Neural crest cell (in vitro differentiated cells): ENCODE measurements around the gene HAUS2. TPM values are rescaled to one million over a fixed set of nuclear protein-coding genes. Genes with fewer than 3 reads are reported as not detected.

Experiments used
- DNase-seq: peaks from one replicate; pipeline ENCODE4 v3.0.0; 2021; ENCODE audit warnings: low read depth, mixed read lengths, low spot score
- H3K27ac Mint-ChIP-seq: one replicate; pipeline ENCODE4 v1.8.0; 2021; ENCODE audit warnings: mild to moderate bottlenecking, mixed read lengths; ENCODE audit not compliant: unreplicated experiment
- H3K27me3 Mint-ChIP-seq: 2 replicates; pipeline ENCODE4 v1.8.0; 2021; ENCODE audit warnings: low read depth, mild to moderate bottlenecking, mixed read lengths
- H3K36me3 Mint-ChIP-seq: 2 replicates; pipeline ENCODE4 v1.8.0; 2021; ENCODE audit warnings: low read depth, mild to moderate bottlenecking, mixed read lengths
- H3K4me1 Mint-ChIP-seq: 2 replicates; pipeline ENCODE4 v1.8.0; 2021; ENCODE audit warnings: mixed read lengths
- H3K4me3 Mint-ChIP-seq: one replicate; pipeline ENCODE4 v1.8.0; 2021; ENCODE audit warnings: mild to moderate bottlenecking, mixed read lengths
- H3K9me3 Mint-ChIP-seq: 2 replicates; pipeline ENCODE4 v1.8.0; 2021; ENCODE audit warnings: mixed read lengths
- CTCF ChIP-seq: fragments of 200-600 bp; sonication (generic); conservative IDR thresholded peaks from 2 replicates; pipeline ENCODE4 v1.5.0; 2021; ENCODE audit warnings: antibody characterized with exemption, mild to moderate bottlenecking
- total RNA-seq: library from RNA; stranded (reverse); gene quantifications from 2 replicates; pipeline ENCODE4 v1.2.1, GENCODE V29; 2021

HAUS2 gene
- total RNA-seq, 1 donor from 2014 or later = 34.7 TPM

GRCh38 chr15:42528970-42529369, 19.7 kb upstream of the HAUS2 start:
- Mint-ChIP-seq H3K4me1 (no peaks in the 10 kb centered on the region), H3K36me3 (peaks cover 10% of the 10 kb centered on the region)

GRCh38 chr15:42533246-42533645, 15.4 kb upstream of the HAUS2 start:
- H3K9me3 Mint-ChIP-seq = no peaks in the 10 kb centered on the region
- DNase-seq = no peak
- no peak for TF ChIP-seq CTCF
- H3K4me3 Mint-ChIP-seq = no peak overlapping the region
- no peak overlapping the region for H3K27ac Mint-ChIP-seq
- H3K4me1 Mint-ChIP-seq = no peaks in the 10 kb centered on the region
- H3K36me3 Mint-ChIP-seq = peaks cover 12% of the 10 kb centered on the region
- no peaks in the 10 kb centered on the region for H3K27me3 Mint-ChIP-seq

More at GRCh38 chr15:42528970-42529369, 19.7 kb upstream of the HAUS2 start:
- Mint-ChIP-seq H3K9me3 (no peaks in the 10 kb centered on the region), H3K27me3 (no peaks in the 10 kb centered on the region), H3K27ac (no peak overlapping the region), H3K4me3 (no peak overlapping the region)
- no peak for TF ChIP-seq CTCF
- no peak for DNase-seq

- Mint-ChIP-seq H3K4me1 (peaks cover 27% of the 10 kb centered on the region), H3K27me3 (no peaks in the 10 kb centered on the region), H3K36me3 (no peaks in the 10 kb centered on the region), H3K4me3 (no peak overlapping the region), H3K27ac (no peak overlapping the region), H3K9me3 (no peaks in the 10 kb centered on the region)
- DNase-seq = no peak
- no peak for TF ChIP-seq CTCF
Observed at GRCh38 chr15:42544853-42545629, 3.6 kb upstream of the HAUS2 start.

- Mint-ChIP-seq H3K27ac (peak overlapping the region; percentile 94), H3K9me3 (no peaks in the 10 kb centered on the region), H3K4me3 (peak overlapping the region; percentile 96), H3K36me3 (no peaks in the 10 kb centered on the region), H3K27me3 (no peaks in the 10 kb centered on the region), H3K4me1 (peaks cover 28% of the 10 kb centered on the region)
- TF ChIP-seq CTCF = no peak
- no peak for DNase-seq
Observed at GRCh38 chr15:42547918-42548248, 755 bp upstream of the HAUS2 start.

GRCh38 chr15:42549032-42549491, 424 bp downstream of the HAUS2 start:
- Mint-ChIP-seq H3K4me1 (peaks cover 28% of the 10 kb centered on the region), H3K4me3 (peak overlapping the region; percentile 96), H3K36me3 (no peaks in the 10 kb centered on the region), H3K9me3 (no peaks in the 10 kb centered on the region), H3K27me3 (no peaks in the 10 kb centered on the region), H3K27ac (peak overlapping the region; percentile 94)
- no peak for DNase-seq
- no peak for TF ChIP-seq CTCF
